Measurements from ENCODE around the gene HAT1. TPM values are rescaled to one million over a fixed set of nuclear protein-coding genes. Genes with fewer than 3 reads are reported as not detected.

HAT1 gene
- total and polyA plus RNA-seq, 10 donors = 22.1 to 41.9 (median 34.7) TPM

- TF ChIP-seq, protein P1, sequence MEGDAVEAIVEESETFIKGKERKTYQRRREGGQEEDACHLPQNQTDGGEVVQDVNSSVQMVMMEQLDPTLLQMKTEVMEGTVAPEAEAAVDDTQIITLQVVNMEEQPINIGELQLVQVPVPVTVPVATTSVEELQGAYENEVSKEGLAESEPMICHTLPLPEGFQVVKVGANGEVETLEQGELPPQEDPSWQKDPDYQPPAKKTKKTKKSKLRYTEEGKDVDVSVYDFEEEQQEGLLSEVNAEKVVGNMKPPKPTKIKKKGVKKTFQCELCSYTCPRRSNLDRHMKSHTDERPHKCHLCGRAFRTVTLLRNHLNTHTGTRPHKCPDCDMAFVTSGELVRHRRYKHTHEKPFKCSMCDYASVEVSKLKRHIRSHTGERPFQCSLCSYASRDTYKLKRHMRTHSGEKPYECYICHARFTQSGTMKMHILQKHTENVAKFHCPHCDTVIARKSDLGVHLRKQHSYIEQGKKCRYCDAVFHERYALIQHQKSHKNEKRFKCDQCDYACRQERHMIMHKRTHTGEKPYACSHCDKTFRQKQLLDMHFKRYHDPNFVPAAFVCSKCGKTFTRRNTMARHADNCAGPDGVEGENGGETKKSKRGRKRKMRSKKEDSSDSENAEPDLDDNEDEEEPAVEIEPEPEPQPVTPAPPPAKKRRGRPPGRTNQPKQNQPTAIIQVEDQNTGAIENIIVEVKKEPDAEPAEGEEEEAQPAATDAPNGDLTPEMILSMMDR (IDR thresholded peaks at IDR 0.05 in 8 of 11, conservative IDR thresholded peaks at IDR 0.05 in 3 of 11) = no peak
- TF ChIP-seq POLR2AphosphoS5 (IDR thresholded peaks at IDR 0.05) (no peak), POLR2A (IDR thresholded peaks at IDR 0.05) (no peak)
- Histone ChIP-seq H3K4me3 (no peak overlapping the region), H3K27me3 (replicated peaks in 1 of 7) (no peaks in the 10 kb centered on the region), H3K4me1 (peaks cover 6 to 29% (median 24%) of the 10 kb centered on the region in 6 donors), H3K36me3 (no peaks in the 10 kb centered on the region), H3K27ac (no peak overlapping the region), H3K9me3 (no peaks in the 10 kb centered on the region)
- no peak for DNase-seq
- intact Hi-C loops (cut with DNase I; ENCODE audit: low total_unique reads) = no loop called here
- WGBS, 5 donors = 82 to 100% (median 90%) methylated on average over 2 of the region's 2 CpGs
These were observed 2.8 kb upstream of the HAT1 start for GRCh38 chr2:171919453-171919852.

DNA sequence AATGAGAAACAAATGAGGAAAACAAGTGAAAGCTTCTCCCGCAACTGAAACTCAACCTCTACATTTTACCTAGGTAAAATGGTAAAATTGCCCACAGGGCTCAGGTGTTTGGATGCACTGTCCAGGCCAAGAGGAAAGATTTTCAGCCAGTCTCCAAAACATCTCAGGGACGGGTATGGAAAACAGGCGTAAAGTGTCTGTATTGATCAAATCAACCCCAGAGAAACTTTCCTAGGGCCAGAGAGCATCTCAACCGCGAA lies 361 bp upstream of the HAT1 start:
- no peak for DNase-seq
- no peaks in the 10 kb centered on the region for H3K9me3 ChIP-seq
- no peaks in the 10 kb centered on the region for H3K27me3 ChIP-seq (replicated peaks in 1 of 7)
- intact Hi-C loops (cut with DNase I; ENCODE audit: low total_unique reads) = no loop called here
- H3K4me3 ChIP-seq = peak overlapping the region; percentile 82 to 97 (median 95)
- peak overlapping the region; percentile 95 to 98 (median 96) for H3K27ac ChIP-seq
- H3K4me1 ChIP-seq = peaks cover 6 to 53% (median 44%) of the 10 kb centered on the region in 6 donors
- 11 to 21% (median 14%) methylated on average over 5 of the region's 5 CpGs for WGBS, 5 donors
- TF ChIP-seq, protein P1 (IDR thresholded peaks at IDR 0.05 in 8 of 11, conservative IDR thresholded peaks at IDR 0.05 in 3 of 11) = no peak
- no peak for TF ChIP-seq POLR2A (IDR thresholded peaks at IDR 0.05)
- no peak for TF ChIP-seq POLR2AphosphoS5 (IDR thresholded peaks at IDR 0.05)
- H3K36me3 ChIP-seq = peaks cover 0 to 20% (median 5%) of the 10 kb centered on the region in 6 donors

- Histone ChIP-seq H3K9me3 (no peaks in the 10 kb centered on the region), H3K36me3 (peaks cover 0 to 33% (median 10%) of the 10 kb centered on the region in 6 donors), H3K27ac (peak overlapping the region; percentile 95 to 98 (median 96)), H3K4me1 (peaks cover 6 to 65% (median 51%) of the 10 kb centered on the region in 6 donors), H3K4me3 (peak overlapping the region; percentile 82 to 97 (median 95)), H3K27me3 (replicated peaks in 1 of 7) (no peaks in the 10 kb centered on the region)
- 38 to 54% (median 47%) methylated on average over 13 of the region's 13 CpGs for WGBS, 5 donors
- no peak for DNase-seq
- no peak for TF ChIP-seq POLR2AphosphoS5 (IDR thresholded peaks at IDR 0.05)
- TF ChIP-seq POLR2A (IDR thresholded peaks at IDR 0.05) = no peak
- TF ChIP-seq, protein P1 (IDR thresholded peaks at IDR 0.05 in 8 of 11, conservative IDR thresholded peaks at IDR 0.05 in 3 of 11) = no peak
- intact Hi-C loops (cut with DNase I; ENCODE audit: low total_unique reads) = no loop called here
These were observed 945 bp downstream of the HAT1 start for GRCh38 chr2:171923206-171923605.

GRCh38 chr2:171924170-171924942 lies 2.1 kb downstream of the HAT1 start:
- TF ChIP-seq POLR2AphosphoS5 (IDR thresholded peaks at IDR 0.05) (no peak), POLR2A (IDR thresholded peaks at IDR 0.05) (no peak)
- TF ChIP-seq, protein P1 (IDR thresholded peaks at IDR 0.05 in 8 of 11, conservative IDR thresholded peaks at IDR 0.05 in 3 of 11) = no peak
- WGBS, 5 donors = 93 to 96% (median 96%) methylated on average over 17 of the region's 17 CpGs
- Histone ChIP-seq H3K36me3 (peaks cover 0 to 43% (median 12%) of the 10 kb centered on the region in 6 donors), H3K4me1 (peaks cover 6 to 77% (median 52%) of the 10 kb centered on the region in 6 donors), H3K9me3 (no peaks in the 10 kb centered on the region), H3K4me3 (peak overlapping the region in 1 of 8 donors; percentile 97), H3K27ac (no peak overlapping the region), H3K27me3 (replicated peaks in 1 of 7) (no peaks in the 10 kb centered on the region)
- intact Hi-C loops (cut with DNase I; ENCODE audit: low total_unique reads) = no loop called here
- no peak for DNase-seq
